ENCODE measurements around the gene EIPR1. TPM values are rescaled to one million over a fixed set of nuclear protein-coding genes. Genes with fewer than 3 reads are reported as not detected.

Gene EIPR1
- total RNA-seq, 1 experiment from 2014 or later: 27.8 TPM

- Histone ChIP-seq H3K56ac (ENCODE audit: insufficient read length, low read depth, low read length) (no peak overlapping the region), H3K4me2 (ENCODE audit: insufficient read depth, insufficient read length, low read length) (no peak overlapping the region), H3K27ac (ENCODE audit: insufficient read length, low read depth, low read length) (no peak overlapping the region), H4K5ac (ENCODE audit: insufficient read length, low read depth, low read length) (no peak overlapping the region), H3K79me2 (ENCODE audit: insufficient read depth, low read length) (peaks cover 2% of the 10 kb centered on the region; the same call in 1 of the 2 replicates), H4K8ac (replicated peaks; ENCODE audit: insufficient read length, low read depth, low read length) (no peak overlapping the region), H3K14ac (ENCODE audit: insufficient read depth, low read length) (no peak overlapping the region), H3K23ac (ENCODE audit: insufficient read length, low read depth, low read length) (no peak overlapping the region), H3K27me3 (ENCODE audit: insufficient read depth, low read length) (no peaks in the 10 kb centered on the region), H4K91ac (ENCODE audit: insufficient read length, low read depth, low read length) (no peak overlapping the region), H3K9ac (ENCODE audit: extremely low read depth, insufficient read length, low read length) (no peak overlapping the region), H4K20me1 (ENCODE audit: control insufficient read depth, insufficient read depth, insufficient read length) (no peaks in the 10 kb centered on the region), H2BK5ac (ENCODE audit: insufficient read length, low read length) (no peak overlapping the region), H3K79me1 (ENCODE audit: insufficient read depth, low read depth, low read length, poor library complexity, severe bottlenecking) (peaks cover 4% of the 10 kb centered on the region), H2AFZ (ENCODE audit: low read length) (no peak overlapping the region), H3K4me1 (ENCODE audit: insufficient read depth, low read length) (peaks cover 4% of the 10 kb centered on the region; the same call in 1 of the 2 replicates), H3T11ph (ENCODE audit: low read length) (no peak overlapping the region), H2BK120ac (ENCODE audit: low read depth, low read length, poor library complexity, severe bottlenecking) (no peak overlapping the region), H3K23me2 (ENCODE audit: insufficient read length, low read depth, low read length, poor library complexity, severe bottlenecking) (no peaks in the 10 kb centered on the region), H2BK12ac (ENCODE audit: insufficient read length, low read depth, low read length) (no peak overlapping the region), H2BK20ac (ENCODE audit: low read depth, low read length, poor library complexity, severe bottlenecking) (no peak overlapping the region), H2AK5ac (ENCODE audit: insufficient read length, low read length) (no peak overlapping the region), H3K9me3 (ENCODE audit: control insufficient read depth, low read depth, low read length) (no peaks in the 10 kb centered on the region), H2BK15ac (ENCODE audit: low read depth, low read length) (no peak overlapping the region), H3K18ac (ENCODE audit: insufficient read length, low read depth, low read length) (no peak overlapping the region), H3K4ac (ENCODE audit: low read depth, low read length) (no peak overlapping the region)
- Mint-ChIP-seq H3K27me3 (ENCODE audit: low read depth) (no peaks in the 10 kb centered on the region), H3K27ac (no peak overlapping the region; a peak in 1 of 7 replicates), H3K4me3 (no peak overlapping the region), H3K4me1 (peaks cover 20 to 31% of the 10 kb centered on the region in 2 experiments), H3K36me3 (ENCODE audit: insufficient read depth in 1 of 3, low read depth in 3 of 3) (peaks cover 6 to 25% (median 18%) of the 10 kb centered on the region in 3 experiments), H3K9me3 (no peaks in the 10 kb centered on the region; a peak in 2 of 5 replicates)
- DNase-seq: no peak
- no peak for TF ChIP-seq CTCF (conservative IDR thresholded peaks at IDR 0.05)
- WGBS (ENCODE audit: extremely low coverage, insufficient read length, low lambda C conversion rate): no CpG with 5 or more reads among the region's 26 CpGs
Observed at GRCh38 chr2:3319745-3320566, 57.7 kb downstream of the EIPR1 start.
